SK-N-DZ (cell line): ENCODE results near the gene SUGP2.
A peak's percentile ranks its signal among the peaks of the same experiment; 100 is the strongest.
"Not testable (repeated sequence)": the region's sequence is repeated elsewhere in the genome, so short reads cannot be mapped to it uniquely, and the experiment has no call there.

Experiments
- DNase-seq: peaks from one replicate; pipeline ENCODE4 v3.0.0-alpha.2; 2015; ENCODE audit warnings: low spot score

The SUGP2 gene

GRCh38 chr19:19033176-19033425, 216 bp downstream of the SUGP2 start:
- no peak for DNase-seq

- peak; percentile 95 for DNase-seq
These were observed 719 bp downstream of the SUGP2 start for GRCh38 chr19:19032420-19033175.

DNA sequence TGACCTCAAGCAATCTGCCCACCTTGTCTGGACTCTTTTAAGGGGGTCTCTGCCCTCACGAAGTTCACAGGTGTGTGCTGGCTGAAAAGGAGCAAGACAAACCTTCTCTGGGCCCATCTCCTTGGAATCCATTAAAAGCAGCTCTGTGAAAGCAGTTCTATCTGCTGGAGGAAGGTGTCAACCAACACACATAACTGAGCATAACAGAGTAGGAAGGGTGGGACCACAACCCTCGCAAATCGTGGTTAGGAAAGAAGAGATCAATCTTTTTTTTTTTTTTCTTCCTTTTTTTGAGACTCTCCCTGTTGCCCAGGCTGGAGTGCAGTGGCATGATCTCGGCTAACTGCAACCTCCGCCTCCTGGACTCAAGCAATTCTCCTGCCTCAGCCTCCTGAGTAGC, 1.4 kb downstream of the SUGP2 start:
- DNase-seq: no peak

DNA sequence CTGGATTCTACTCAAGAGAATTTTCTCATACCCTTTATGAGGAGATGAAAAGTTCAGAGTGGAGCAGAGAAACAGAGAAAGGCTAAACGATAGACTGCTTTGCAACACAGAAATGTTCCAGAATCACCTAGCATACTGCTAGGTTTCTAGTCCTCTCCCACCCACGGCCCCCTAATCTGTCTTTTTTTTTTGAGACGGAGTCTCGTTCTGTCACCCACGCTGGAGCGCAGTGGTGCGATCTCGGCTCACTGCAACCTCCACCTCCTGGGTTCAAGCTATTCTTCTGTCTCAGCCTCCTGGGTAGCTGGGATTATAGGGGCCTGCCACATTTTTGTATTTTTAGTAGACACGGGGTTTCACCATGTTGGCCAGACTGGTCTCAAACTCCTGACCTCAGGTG, 4.8 kb downstream of the SUGP2 start:
- no peak for DNase-seq

GRCh38 chr19:19027228-19027627, 6.1 kb downstream of the SUGP2 start:
- DNase-seq: no peak

GRCh38 chr19:19026299-19026971, 6.9 kb downstream of the SUGP2 start:
- no peak for DNase-seq

DNA sequence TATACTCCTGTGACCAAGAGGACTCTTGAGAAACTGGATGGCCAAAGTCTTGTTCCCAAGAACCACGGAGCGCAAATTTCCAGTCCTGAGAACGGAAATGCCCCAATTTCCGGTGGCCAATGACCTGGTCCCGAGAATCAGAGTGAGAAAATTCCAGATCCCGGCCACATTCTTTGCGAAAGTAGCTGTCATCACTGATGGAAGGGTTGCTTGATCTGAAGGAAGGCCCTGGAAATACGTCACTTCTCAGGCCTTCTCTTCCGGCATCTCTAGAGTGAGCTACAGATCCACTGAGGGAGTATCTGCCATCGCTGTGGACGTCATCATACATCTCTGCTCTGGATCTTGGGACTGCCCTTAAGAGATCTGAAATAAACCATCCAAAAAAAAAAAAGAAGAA, 7.5 kb downstream of the SUGP2 start:
- no peak for DNase-seq

DNA sequence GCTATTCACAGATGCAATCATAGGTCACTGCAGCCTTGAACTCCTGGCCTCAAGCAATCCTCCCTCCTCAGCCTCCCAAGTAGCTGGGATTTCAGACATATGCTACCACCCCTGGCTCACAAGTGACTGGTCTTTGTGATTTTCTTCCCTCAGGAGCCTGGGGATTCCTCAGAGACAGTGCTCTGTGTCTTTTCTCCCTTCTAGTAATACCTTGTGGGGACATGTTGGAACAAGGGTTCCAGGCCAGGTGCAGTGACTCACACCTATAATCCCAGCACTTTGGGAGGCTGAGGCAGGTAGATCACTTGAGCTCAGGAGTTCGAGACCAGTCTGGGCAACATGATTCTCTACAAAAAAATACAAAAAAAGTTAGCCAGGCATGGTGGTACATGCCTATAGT, 9.9 kb downstream of the SUGP2 start:
- not testable (repeated sequence) for DNase-seq

DNA sequence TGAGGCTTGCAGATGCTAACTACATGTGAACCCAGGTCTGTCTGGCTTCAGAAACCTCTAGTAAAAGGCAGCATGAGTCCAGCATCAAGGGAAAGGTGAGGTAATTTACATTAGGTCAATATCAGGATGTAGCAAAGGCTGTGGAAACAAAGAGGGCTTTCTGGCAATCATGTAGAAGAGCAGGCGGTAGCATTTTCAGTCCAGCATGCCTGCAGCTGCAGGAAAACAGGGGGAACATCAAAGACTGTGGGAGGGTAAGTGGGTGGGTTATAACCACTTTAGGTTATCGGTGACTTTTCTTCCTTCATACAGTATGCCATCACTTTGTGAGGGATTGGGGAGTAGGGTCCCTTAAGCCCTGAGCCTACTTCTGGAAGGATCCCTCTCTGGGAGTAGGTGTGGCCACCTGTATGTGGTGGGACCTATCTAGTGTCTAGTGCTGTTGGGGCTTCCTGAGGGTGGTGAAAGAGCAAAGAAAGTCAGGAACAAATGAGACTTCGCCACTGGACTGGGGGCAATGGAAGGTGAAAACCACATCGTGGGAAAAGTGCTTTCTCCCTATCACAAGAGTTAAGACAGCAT, 10.8 kb downstream of the SUGP2 start:
- no peak for DNase-seq

DNA sequence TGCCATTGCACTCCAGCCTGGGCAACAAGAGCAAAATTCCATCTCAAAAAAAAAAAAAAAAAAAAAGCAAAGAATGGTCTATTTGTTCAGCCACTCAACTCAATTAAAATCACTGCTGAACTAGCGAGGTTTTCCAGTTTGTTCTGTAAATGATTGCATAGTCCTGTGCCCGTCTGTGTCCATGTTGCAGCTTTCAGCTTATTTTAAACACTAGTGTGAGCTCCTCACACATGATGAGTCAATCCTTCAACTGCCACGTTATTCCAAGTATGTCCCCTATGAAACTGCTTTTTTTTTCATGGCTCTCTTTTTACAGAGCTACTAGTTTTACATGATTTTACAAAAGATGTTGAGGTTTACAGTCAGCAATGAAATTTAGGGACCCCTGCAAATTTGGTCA, 12.2 kb downstream of the SUGP2 start:
- no peak for DNase-seq

- no peak for DNase-seq
These were observed 22.8 kb downstream of the SUGP2 start for GRCh38 chr19:19010551-19010950.

DNA sequence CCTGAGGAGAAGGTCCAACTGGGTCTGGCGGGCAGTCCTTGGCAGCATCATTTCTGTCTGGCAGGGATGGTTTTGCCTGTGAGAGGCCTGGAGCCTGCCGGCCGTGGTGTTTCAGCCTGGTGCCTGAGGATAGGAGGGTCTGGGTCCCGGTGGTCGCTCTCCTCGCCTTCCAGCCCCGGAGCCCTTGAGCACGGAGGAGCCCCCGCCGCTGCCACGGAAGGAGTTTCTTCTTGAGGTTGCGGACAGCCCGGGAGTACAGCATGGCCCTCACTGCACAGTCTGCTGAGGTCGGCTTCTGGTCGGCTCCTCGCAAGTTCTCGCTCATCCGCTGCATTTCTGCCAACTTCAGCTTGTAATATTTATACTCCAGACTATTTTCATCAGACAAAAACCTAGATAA, 23.4 kb downstream of the SUGP2 start:
- DNase-seq: no peak

DNA sequence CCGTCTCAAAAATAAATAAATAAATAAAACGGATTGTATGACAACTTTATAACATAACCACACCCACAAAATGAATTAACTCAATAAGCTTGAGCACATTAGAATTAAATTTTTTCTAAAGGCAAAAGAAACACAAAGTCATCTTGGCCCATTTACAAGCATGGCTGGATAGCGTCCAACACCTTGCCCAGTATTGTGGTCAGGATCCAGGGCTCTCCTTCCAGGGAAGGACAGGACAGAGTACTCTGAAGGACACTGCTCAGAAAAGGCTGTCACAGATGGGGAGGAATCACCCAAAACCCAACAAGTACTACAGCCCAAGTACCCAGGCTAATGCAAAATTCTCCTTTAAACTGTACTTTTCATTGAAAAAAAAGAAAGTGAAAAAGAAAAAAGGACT, 27.1 kb downstream of the SUGP2 start:
- DNase-seq: no peak

- DNase-seq: no peak
These were observed 29.2 kb downstream of the SUGP2 start for GRCh38 chr19:19004144-19004543.

DNA sequence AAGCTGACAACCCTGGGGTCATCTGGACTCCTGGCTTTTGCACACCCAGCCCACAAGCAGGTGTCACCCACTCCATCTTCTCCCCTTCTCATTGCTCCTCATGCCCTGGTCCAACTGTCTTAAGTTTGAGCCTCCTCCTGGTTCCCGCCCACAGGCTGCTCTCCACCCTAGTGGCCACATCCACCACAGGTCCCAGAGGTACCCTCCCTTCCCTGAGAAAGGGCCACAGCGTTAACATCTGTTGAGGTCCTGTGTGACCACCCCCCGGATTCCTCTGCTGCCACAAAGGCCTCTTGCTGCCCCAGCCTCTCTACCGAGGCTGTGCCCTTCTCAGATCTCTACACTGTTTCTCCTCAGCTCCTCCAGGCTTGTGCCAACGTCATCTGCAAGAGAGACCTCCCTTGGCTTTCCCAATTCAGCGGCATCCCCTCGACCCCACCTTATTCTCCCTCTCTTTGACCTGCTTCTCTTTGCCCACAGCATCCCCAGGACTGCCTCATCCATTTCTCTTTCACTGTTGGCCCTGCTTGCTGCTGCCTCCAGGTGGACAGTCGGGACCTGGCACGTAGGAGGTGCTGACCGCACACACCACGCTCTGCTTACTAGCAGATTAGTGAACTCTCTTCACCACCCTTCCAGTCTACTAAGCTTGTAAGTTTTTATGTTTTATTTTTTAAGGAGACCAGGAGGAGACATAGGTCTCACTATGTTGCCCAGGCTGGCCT, 33.3 kb downstream of the SUGP2 start:
- DNase-seq: no peak

- DNase-seq: no peak
These were observed 34.1 kb downstream of the SUGP2 start for GRCh38 chr19:18999016-18999758.

DNA sequence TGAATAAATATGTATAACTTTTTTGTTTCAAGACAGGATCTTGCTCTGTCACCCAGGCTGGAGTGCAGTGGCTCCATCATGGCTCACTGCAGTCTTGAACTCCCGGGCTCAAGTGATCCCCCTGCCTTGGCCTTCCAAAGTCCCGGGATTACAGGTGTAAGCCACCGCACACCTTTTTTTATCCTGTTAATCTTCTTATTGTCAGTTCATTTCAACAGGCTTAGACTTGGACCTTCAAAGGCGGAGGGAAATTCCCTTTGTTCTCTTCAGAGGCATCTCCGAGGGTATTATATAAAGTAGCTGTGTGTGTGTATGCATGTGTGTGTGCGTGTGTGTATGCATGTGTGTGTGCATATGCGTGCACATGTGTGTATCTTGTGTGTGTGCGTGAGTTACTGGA, 35.0 kb downstream of the SUGP2 start:
- no peak for DNase-seq

DNA sequence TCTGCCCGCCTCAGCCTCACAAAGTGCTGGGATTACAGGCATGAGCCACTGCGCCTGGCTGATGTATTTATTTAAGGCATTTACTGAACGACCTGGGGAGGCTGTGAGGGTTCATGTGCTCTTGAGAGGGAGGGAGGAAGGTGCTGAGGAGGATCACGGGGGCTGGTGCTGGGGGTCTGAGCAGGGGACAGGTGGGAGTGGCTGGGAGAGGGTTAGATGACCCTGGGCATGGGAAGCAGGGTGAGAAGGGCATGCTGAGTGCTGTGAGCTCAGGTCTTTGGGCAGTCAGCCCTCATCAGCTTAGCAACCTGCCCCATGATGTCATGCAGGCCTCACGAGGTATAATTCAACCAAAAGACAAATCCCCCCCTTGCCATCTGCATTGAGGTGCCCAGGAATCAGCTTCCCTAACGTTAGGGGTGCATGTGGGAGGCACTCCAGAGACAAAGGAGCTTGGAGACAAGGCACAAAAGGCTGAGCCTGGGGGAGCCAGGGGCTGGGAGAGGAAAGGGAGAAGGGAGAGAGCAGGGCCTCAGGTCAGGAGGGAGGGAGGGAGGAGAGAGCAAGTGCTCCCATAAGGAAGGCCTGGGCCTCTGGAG, 36.4 kb downstream of the SUGP2 start:
- DNase-seq: no peak

GRCh38 chr19:18996351-18996750, 37.0 kb downstream of the SUGP2 start:
- DNase-seq: no peak

- DNase-seq: peak; percentile 40
These were observed 37.5 kb downstream of the SUGP2 start for GRCh38 chr19:18995804-18996241.

DNA sequence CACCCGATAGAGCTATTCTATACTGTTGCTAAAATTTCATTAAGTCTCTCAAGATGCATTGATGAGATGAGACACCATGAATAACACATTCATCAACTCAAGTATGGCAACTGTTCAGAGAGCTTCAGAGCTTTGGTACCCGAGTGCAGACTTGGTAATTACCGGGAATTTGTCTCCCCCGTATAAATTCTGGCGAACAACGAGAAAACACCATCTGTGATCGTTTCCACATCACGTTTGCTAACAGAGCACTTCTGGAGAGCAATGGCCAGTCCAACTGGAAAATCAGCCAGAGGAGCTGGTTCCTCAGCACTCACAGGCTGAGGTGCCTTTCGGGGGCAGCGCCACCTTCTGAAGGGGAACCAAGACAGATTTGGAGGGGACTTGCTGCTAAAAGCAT, 40.2 kb downstream of the SUGP2 start:
- no peak for DNase-seq
